22Rv1 (cell line): ENCODE measurements around the gene FOCAD.

ENCODE experiments used
- CTCF ChIP-seq: fragments of 450-650 bp; IDR thresholded peaks from 2 replicates; pipeline ENCODE4 v1.5.1; 2017; ENCODE audit warnings: mild to moderate bottlenecking
- ZFX ChIP-seq: fragments of 450-650 bp; IDR thresholded peaks from 2 replicates; pipeline ENCODE4 v1.6.1; 2017; ENCODE audit warnings: antibody characterized with exemption, borderline replicate concordance

- TF ChIP-seq CTCF = no peak
- TF ChIP-seq ZFX = no peak
These were observed 148.7 kb downstream of the FOCAD start for GRCh38 chr9:20832775-20833174.
